Vagina (tissue), 2 donors: ENCODE measurements around the gene PCSK9.

ENCODE experiments used
- CTCF ChIP-seq, 3 experiments: fragments of 450-650 bp in 2 of 3; fragments of 200-600 bp in 1 of 3; sonication (generic) in 1 of 3; IDR thresholded peaks; one replicate each; pipeline ENCODE4 v1.5.1; 2017 to 2019; ENCODE audit warnings: antibody characterized with exemption in 3 of 3, mild to moderate bottlenecking in 2 of 3, moderate library complexity in 2 of 3
- POLR2A ChIP-seq, 2 donors: fragments of 450-650 bp; IDR thresholded peaks; one replicate each; pipeline ENCODE4 v1.6.1; 2017; ENCODE audit warnings: antibody characterized with exemption in 2 of 2, mild to moderate bottlenecking in 2 of 2, moderate library complexity in 2 of 2
- POLR2AphosphoS5 ChIP-seq, 2 donors: sonication (generic); formaldehyde crosslinking; IDR thresholded peaks; one replicate each; pipeline ENCODE4 v1.9.0; 2017; ENCODE audit warnings: antibody characterized with exemption in 2 of 2, mild to moderate bottlenecking in 2 of 2, low read depth in 1 of 2; ENCODE audit not compliant: insufficient read depth in 1 of 2

GRCh38 chr1:55015123-55015522, 24.2 kb upstream of the PCSK9 start:
- TF ChIP-seq CTCF (IDR thresholded peaks at IDR 0.05) (no peak), POLR2A (IDR thresholded peaks at IDR 0.05) (no peak), POLR2AphosphoS5 (IDR thresholded peaks at IDR 0.05; ENCODE audit: insufficient read depth in 1 of 2, low read depth in 1 of 2) (no peak)
